Measurements from ENCODE around the gene PSEN2.

Gene PSEN2

DNA sequence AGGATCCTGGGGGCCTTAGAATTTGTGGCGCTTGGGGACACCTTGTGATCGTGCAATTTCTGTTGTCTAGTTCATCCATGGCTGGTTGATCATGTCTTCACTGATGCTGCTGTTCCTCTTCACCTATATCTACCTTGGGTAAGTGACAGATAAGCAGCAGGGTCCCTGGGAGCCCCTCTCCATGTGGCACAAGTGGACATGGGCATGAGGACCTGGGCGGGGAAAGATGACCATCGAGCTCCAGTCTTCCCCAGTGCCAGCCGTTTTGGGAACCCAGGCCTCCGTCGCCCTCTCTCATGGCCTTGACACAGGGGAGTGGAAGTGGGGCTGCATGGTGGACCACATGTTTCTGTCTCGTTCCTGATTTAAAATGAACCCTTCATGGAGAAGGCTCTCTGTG lies 17.6 kb downstream of the PSEN2 start:
- no peak for DNase-seq

DNA sequence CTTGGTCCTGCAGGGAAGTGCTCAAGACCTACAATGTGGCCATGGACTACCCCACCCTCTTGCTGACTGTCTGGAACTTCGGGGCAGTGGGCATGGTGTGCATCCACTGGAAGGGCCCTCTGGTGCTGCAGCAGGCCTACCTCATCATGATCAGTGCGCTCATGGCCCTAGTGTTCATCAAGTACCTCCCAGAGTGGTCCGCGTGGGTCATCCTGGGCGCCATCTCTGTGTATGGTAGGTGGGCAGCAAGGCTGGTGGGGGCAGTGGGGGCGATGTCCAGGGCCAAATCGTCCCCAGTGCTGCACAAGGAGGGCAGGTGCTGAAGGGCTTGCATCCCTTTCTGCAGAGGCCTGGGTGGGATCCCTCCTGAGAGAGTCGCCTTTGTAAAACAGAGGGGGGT lies 18.4 kb downstream of the PSEN2 start:
- no peak for DNase-seq

DNA sequence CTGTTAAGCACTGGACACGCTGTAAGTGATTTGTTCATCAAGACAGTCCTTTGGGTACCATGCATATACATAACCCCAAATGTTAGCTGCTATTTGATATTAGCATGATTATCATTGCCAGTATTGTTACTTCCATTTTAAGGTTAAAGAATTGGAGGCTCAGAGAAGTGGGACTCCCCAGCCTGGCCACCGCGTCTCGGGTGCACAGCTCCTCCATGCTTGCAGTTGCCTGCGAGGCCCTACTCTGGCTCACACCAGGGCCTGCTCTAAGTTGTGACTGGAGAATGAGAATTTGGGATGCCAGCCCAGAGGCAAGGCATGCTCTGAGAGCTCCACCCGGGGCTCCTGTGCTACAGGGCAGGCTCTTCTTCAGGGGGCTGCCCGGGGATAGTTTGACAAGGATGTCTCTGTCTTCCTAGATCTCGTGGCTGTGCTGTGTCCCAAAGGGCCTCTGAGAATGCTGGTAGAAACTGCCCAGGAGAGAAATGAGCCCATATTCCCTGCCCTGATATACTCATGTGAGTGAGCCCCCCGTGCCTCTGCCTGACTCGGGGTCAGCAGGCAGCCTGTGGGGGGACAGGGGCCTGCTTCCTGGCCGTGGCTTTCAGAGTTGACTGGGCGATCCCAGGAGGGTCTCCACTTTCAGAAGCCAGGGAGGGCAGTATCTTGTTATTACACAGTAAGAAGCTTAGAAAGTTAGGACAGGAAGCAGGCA lies 19.4 kb downstream of the PSEN2 start:
- DNase-seq, result no peak

DNA sequence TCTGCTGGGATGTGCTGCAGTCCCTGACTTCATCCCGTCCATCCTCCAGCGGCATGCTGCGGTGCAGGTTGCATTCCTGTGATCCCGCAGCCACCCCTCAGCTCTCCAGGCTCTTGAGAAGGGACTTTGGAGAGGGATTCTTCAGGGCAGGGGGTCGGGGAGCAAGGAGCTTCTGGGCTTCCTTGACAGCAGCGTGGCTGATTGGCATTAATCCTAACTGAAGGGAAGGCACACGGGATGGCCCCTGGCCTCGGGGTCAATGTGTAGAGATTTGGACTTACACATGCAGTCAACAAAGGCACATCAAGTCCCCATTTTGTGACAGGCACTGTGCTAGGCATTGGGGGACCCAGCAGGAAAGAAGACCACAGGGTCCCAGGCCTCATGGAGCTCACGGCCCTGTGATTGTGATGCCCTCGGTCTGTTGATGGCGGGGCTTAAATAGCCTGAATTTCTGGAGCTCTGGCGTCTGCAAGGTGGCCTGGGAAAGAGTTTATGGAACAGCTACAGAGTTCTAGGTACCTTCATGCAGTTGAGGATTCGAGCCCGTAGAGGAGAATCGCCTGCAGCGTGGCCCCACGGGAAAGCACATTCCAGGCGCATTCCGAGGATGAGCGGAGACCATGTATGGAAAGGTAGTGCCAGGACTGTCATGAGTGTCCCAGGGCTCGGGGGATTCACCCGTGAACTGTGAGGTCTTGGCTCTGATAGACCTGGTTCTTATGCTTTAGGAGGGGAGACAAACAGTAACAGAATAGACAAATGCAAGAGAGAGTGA lies 20.1 kb downstream of the PSEN2 start:
- no peak for DNase-seq

DNA sequence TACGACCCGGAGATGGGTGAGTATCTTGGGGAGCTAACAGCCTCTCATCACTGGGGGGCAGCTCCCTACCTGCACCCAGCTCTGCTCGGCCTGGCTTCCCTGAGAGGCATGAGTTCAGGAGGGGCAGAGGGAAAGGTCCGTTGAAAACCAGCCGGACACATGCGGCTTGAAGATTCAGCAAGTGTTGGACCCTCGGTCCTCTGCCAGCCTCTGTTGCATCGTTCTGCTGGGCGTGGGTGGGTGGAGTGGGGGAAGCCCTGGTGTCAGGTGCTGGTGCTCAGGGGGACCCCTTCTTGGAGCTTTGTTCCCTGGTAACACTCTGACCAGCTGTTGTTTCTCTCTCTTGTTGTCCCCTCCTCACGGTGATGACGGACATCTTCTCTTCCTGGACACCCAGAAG lies 20.9 kb downstream of the PSEN2 start:
- DNase-seq, result no peak

DNA sequence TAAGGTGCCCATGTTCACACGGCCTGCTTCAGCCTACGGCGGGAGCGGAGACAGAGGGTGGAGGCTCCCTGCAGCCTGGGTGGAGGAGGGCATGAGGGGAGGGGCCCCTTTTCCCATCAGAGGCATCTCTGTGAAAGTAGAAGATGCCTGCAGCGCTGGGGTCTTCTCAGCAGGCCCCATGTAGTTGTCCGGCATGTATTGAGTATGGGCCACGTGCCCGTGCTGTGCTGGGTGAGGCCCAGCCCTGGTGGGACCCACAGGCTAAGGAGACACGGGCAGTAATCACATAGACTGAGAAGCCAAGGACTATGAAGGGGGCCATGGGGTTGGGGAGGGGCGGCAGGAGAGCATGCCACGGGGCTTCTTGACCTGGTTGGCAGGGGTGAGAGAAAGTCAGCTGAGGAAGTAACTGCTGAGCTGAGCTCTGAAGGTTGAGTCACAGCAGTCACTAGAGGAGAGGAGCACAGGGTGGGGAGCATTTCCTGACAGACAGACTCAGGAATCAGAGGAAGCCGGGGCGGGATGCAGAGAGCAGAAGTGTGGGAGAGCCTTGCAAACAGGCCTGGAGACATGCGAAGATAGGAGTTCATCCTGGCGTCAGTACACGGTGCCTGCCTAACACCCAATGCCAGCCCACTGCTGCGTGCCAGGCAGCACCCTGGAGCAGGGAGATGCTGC lies 21.6 kb downstream of the PSEN2 start:
- no peak for DNase-seq

DNA sequence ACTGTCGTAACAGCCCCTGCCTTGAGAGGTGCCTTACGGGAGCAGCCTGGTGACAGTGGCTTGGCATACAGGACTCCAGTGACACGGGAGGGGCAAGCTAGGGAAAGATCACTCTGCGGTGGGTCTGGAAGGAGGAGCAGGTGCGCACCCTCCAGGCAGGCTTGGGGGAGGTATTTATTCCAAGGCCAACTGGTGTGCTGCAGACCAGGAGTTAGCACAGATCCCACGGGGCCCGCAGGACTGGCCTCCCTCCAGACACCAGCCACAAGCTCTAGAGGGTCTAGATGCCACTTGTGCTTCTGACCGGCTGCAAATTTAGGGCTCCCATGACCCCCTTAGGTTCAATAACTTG lies 22.1 kb downstream of the PSEN2 start:
- DNase-seq, result no peak

DNA sequence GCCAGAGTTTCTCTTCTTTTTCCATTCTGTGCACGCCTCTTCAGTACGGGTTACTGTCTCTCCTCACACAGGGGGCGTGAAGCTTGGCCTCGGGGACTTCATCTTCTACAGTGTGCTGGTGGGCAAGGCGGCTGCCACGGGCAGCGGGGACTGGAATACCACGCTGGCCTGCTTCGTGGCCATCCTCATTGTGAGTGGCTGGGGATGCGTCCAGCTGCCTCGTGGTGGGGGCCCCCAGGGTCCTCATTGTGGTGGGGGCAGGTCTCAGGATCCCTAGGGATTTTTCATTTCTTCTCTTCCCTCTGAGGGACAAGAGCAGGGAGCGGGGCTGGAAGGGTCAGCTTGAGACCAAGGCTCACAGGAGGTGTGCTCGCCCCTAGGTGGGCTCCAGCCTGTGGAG lies 23.5 kb downstream of the PSEN2 start:
- no peak for DNase-seq

DNA sequence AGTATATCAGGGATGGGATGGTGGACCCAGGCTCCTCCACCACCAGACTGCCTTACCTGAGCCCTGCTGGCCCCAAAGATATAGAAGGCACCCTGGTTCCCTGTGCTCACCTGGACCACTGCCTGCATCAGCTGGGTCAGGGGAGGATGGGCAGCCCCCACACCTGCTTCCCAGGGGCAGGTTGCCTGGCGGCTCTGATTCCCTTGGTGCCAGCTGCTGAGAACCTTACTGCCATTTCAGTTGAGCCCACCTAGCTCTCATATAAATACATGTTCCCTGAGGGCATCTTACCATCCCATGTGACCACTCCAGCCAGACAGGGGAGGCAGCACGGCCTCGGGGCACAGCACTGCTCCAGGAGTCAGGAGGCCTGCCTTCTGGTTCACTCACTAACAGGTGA lies 24.4 kb downstream of the PSEN2 start:
- DNase-seq, result no peak

DNA sequence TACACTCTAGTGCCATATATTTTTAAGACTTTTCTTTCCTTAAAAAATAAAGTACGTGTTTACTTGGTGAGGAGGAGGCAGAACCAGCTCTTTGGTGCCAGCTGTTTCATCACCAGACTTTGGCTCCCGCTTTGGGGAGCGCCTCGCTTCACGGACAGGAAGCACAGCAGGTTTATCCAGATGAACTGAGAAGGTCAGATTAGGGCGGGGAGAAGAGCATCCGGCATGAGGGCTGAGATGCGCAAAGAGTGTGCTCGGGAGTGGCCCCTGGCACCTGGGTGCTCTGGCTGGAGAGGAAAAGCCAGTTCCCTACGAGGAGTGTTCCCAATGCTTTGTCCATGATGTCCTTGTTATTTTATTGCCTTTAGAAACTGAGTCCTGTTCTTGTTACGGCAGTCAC lies 25.2 kb downstream of the PSEN2 start:
- no peak for DNase-seq

DNA sequence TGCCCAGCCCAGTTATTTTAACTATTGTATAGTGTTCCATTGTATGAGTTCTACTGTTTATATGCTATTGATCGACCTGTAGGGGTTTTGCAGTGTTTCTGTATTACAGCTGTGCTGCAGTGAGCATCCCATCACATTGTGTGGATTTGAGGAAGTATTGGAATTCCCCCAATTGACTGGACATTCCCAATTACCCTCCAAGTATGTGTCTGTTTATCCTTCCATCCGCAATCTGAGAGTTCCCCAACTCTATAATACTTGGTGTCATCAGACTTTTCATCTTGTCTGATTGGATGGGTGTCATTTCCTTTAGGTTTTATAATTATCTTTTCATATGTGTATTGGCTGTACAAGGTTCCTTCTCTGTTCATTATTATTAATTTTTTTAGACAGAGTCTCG lies 27.8 kb downstream of the PSEN2 start:
- no peak for DNase-seq

DNA sequence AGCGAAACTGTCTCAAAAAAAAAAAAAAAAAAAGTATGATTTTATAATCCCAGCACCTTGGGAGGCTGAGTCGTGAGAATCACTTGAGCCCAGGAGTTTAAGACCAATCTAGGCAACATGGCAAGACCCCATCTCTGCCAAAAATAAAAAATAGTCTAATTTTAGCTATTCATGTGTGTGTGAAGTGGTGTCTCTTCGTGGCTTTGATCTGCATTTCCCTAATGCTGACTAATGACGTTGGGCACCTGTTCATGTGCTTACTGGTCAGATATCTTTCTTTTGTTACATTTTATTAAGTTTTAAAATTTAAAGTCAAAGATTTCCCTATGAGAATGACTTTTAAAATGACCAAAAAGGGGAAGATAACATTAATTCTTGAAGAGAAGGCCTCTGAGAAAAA lies 31.0 kb downstream of the PSEN2 start:
- DNase-seq, result no peak

DNA sequence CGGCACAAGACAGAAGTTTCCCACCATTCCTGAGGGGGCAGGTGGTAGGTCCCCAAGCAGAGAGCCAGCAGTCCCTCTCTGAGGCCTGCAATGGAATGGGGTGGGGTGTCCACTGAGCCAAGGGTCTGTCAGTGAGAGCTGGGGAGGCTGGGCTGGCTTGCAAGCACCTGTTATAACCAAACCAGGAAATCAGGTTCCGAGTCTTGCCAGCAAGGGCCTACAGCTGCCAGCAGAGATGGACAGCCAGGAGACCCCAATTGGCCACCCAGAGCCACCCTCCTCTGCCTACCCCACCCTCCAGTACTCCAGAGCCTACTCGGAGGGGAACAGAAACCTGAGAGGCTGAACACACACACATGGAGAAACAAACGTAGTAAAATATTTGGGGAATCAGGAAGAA lies 32.2 kb downstream of the PSEN2 start:
- no peak for DNase-seq

DNA sequence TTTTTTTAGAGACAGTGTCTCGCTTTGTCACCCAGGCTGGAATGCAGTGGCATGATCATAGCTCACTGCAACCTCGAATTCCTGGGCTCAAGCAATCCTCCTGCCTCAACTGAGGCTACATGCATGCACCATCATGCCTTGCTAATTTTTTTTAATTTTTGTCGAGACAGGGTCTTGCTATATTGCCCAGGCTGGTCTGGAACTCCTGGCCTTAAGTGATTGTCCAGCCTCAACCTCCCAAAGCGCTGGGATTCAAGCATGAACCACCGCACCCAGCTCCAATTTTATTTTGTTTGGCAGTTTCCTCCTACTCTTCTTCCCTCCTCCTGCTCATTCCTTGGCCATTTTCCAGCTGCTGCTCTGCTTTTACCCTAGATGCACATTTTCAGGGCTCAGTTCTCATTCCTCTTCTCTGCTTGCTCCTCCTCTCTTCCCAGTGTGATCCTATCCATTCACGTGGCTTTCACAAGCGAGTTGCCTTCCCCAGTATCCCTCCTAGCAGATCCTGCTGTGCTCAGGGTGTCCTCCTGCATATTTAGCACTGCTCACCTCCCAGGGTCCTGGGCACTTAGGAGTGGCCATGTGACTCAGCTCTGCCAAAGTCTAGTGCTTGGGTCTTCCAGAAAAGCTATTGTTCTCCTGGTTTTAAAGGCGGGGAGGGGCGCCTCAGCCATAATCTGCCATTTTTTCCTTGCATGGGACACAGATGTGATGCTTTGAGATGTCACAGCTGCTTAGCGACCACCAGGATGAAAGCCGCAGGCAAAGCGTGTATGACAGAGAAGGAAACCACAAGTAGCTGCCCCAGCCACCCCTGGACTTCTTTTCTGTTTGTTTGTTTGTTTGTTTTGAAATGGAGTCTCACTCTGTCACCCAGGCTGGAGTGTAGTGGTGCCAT lies 33.7 kb downstream of the PSEN2 start:
- no peak for DNase-seq

DNA sequence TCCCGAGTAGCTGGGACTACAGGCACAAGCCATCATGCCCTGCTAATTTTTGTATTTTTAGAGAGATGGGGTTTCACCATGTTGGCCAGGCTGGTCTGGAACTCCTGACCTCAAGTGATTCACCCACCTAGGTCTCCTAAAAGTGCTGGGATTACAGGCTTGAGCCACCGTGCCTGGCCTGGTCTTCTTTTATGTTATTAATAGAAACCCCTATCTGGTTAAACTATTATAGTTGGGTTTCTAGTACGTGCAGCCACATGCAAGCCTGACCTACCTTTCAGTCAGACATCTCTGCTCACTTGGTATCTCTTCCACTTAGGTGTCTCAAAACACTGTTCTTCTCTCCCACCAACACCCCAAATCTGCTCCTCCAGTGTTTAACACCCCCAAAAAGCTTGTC lies 34.4 kb downstream of the PSEN2 start:
- no peak for DNase-seq

DNA sequence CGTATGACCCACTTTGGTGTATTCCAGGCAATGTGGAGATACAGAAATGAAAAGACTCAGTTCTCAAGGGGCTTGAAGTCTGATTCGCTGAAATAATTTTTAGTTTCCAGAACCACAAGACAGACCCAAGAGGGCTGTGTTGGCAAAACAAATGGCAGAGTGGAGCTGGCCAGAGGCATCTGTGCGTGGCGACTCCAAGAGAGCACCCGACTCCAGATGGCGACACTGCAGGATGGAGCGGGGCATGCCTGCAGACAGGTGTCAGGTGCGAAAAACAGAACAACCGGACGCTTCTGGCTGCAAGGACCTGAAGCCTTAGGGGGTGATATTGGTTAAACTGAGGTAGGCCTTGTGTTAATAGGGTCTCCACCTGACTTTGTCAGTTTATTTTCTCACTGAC lies 38.0 kb downstream of the PSEN2 start:
- DNase-seq, result no peak

DNA sequence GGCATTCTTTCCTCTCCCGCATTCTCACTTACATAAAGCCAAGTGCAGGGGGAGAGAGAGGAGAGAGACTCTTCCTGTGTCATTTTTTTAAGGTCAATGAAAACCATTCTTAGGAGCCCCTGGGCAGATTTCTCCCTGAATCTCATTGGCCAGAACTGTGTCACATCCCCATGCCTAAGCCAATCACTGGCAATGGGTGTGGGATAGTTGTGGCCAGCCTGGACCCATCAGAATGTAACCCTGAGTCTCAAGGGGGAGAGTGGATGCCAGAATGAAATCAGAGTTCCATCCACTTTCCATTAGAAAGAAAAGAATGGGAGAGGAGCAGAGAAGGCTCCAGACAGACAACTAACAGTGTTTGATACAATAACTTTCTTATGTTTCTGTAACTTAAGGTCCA lies 38.5 kb downstream of the PSEN2 start:
- no peak for DNase-seq

DNA sequence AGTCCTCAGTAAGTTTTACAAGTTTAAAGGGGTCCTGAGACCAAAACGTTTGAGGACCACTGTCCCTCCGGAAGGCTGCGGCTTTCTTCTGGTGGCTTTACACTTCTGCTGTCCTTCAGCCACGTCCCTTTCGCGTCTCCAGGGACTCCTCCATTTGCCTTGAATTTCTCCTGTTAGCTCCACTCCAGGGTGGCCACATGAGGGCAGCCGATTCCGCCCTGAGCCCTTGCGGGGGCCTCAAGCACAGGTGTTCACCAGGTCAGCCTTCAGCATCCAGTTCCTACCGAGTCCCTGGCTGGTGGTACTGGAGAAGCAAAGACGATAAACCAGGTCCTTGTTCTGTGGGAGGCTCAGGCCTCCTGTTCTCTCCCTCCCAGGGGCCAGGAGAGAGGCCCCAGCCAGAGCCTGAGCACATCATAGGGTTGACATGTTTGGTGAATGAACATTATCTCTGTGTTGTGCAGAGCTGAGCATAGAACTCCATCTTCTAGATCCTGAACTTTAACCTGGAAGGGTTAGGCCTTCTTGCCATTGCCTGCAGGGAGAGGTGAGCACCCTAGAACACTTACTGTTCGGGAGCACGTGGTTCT lies 42.3 kb downstream of the PSEN2 start:
- no peak for DNase-seq

DNA sequence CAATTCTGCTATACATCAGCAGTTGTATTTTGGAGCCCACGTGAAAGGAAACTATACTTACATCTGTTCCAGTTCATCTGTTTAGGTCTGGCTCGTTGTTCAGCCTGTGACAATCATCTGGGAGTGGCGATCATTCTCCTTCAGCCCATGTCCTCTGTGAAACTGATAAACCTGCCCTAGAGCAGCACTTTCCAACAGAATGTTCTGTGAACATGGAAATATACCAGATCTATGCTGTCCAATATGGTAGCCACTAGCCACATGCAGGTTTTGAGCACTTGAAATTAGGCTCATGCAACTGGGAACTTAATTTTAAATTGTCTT lies 45.2 kb downstream of the PSEN2 start:
- no peak for DNase-seq

DNA sequence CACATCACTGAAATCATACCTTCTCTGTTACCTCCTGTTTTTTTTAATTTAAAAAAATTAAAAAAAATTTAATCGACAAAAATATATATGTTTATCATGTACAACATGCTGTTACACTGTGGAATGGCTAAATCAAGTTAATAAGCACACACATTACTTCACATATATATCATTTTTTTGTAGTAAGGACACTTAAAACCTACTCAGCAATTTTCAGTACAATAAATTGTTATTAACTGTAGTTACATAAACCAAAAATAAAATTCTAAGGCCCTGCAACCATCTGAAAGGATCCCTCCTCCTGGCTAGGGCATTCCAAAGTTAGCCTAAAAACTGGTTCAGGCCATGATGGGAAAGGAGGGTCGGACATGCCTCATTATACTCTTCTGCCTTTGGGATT lies 46.1 kb downstream of the PSEN2 start:
- no peak for DNase-seq

DNA sequence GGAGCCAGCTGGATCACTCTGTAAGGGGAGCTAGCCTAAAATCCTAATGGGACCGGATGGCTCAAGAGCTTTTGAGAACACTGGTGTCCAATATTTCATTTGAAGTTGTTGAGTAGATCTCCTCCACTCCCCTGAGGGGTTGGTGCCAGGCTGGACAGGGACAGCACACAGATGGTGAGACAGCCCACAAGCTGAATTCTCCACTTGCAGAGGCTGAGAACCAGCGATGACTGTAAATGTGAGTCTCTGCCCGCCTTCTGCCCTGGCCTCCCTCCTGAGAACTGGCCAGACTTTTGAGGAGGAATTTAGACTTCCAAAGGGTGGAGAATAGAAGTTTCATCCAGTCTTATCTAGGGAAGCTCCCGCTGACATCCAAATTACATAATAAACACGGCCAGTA lies 49.2 kb downstream of the PSEN2 start:
- DNase-seq, result no peak

DNA sequence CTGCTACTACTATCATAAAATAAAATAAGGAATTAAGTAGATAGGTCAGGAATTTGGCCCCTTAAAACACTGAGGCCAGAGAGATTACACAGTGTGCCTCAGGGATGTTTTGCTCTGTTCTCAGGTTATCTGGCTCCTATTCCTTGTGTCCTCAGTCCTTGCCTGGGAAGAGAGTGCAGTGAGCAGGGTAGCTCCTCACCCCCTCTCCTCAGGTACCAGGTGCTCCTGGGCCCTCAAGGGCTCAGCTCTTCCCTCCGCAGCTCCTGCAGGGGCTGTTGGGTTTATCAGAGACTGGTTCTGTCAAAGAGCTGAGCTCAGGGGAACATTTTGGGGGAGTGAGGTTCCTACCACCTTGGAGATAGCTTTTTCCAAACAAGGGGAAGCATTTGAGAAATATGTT lies 49.6 kb downstream of the PSEN2 start:
- no peak for DNase-seq

DNA sequence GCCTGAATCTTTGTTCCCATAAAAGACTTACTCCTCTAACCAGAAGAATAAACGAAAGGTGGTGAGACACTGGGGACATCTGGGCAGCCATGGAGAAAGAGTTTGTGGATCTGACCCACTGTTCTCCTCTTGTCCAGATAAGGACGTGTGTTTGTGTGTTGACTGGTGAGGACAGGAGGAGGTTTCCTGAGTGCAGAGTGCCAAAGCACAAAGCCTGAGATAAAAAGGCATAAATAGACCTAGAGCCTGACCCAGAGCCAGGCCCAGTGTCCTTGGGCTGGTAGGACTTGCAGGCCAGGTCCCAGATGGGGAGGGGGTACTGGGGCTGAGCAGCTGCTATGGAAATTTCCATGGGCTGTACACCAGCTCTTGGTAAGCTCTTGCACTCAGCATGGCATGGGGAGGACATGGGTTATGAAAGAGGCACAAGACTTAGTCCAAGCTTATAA lies 50.1 kb downstream of the PSEN2 start:
- no peak for DNase-seq
